Parathyroid adenoma (tissue), 2 donors: ENCODE data around the gene CD44.

Source experiments
- H2AFZ ChIP-seq: fragments of 300-600 bp; sonication (generic); one replicate; pipeline ENCODE4 v1.7.0; 2017; ENCODE audit warnings: antibody characterized with exemption, mild to moderate bottlenecking
- H3K27ac ChIP-seq: fragments of 300-600 bp; sonication (generic); one replicate; pipeline ENCODE4 v1.7.0; 2017
- H3K27me3 ChIP-seq: fragments of 300-600 bp; sonication (generic); one replicate; pipeline ENCODE4 v1.7.0; 2017; ENCODE audit warnings: low read length; ENCODE audit not compliant: control insufficient read depth, insufficient read depth
- H3K36me3 ChIP-seq: fragments of 300-600 bp; sonication (generic); one replicate; pipeline ENCODE4 v1.7.0; 2017; ENCODE audit warnings: low read length; ENCODE audit not compliant: control insufficient read depth, insufficient read depth
- H3K4me1 ChIP-seq: fragments of 300-600 bp; sonication (generic); one replicate; pipeline ENCODE4 v1.7.0; 2017; ENCODE audit warnings: control low read depth
- H3K4me2 ChIP-seq: fragments of 300-600 bp; sonication (generic); one replicate; pipeline ENCODE4 v1.7.0; 2017; ENCODE audit warnings: low read length
- H3K4me3 ChIP-seq: fragments of 300-600 bp; sonication (generic); one replicate; pipeline ENCODE4 v1.7.0; 2017; ENCODE audit warnings: low read depth, low read length
- H3K79me2 ChIP-seq: fragments of 300-600 bp; sonication (generic); one replicate; pipeline ENCODE4 v1.7.0; 2017; ENCODE audit warnings: control low read depth
- H3K9ac ChIP-seq: fragments of 300-600 bp; sonication (generic); one replicate; pipeline ENCODE4 v1.7.0; 2017; ENCODE audit warnings: mild to moderate bottlenecking
- H3K9me3 ChIP-seq: fragments of 300-600 bp; sonication (generic); one replicate; pipeline ENCODE4 v1.7.0; 2017; ENCODE audit warnings: low read length; ENCODE audit not compliant: control insufficient read depth
- TF ChIP-seq, protein P1 (sequence below): fragments of 300-600 bp; sonication (generic); IDR thresholded peaks from one replicate; pipeline ENCODE4 v1.7.0; 2017; ENCODE audit warnings: antibody characterized with exemption, mild to moderate bottlenecking
- donor health status: primary hyperparathyroidism.

CD44 gene

DNA sequence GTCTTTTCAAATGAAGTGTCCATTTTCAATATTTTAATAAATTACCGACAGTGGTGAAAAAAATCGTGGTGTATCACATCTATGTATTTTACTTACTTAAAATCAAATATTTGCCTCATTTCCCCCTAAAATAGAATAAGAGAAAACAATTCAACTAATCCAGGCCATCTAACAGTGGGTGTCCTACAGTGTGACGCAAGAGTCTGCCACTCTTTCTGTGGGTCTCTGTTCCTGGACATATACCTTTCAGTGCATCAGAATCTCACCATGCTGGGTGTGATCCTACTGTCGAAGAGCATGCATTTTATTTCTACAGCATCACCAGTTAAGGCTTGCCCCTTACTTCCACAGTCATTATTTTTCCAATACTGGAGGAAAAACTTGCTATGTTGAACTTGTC, 111.2 kb downstream of the CD44 start:
- no peaks in the 10 kb centered on the region for H3K27me3 ChIP-seq
- no peak overlapping the region for H3K27ac ChIP-seq
- H3K79me2 ChIP-seq: no peaks in the 10 kb centered on the region
- no peak overlapping the region for H3K4me3 ChIP-seq
- no peaks in the 10 kb centered on the region for H3K4me1 ChIP-seq
- H3K4me2 ChIP-seq: no peak overlapping the region
- TF ChIP-seq, protein P1, sequence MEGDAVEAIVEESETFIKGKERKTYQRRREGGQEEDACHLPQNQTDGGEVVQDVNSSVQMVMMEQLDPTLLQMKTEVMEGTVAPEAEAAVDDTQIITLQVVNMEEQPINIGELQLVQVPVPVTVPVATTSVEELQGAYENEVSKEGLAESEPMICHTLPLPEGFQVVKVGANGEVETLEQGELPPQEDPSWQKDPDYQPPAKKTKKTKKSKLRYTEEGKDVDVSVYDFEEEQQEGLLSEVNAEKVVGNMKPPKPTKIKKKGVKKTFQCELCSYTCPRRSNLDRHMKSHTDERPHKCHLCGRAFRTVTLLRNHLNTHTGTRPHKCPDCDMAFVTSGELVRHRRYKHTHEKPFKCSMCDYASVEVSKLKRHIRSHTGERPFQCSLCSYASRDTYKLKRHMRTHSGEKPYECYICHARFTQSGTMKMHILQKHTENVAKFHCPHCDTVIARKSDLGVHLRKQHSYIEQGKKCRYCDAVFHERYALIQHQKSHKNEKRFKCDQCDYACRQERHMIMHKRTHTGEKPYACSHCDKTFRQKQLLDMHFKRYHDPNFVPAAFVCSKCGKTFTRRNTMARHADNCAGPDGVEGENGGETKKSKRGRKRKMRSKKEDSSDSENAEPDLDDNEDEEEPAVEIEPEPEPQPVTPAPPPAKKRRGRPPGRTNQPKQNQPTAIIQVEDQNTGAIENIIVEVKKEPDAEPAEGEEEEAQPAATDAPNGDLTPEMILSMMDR: no peak
- no peak overlapping the region for H2AFZ ChIP-seq
- no peaks in the 10 kb centered on the region for H3K9me3 ChIP-seq
- H3K36me3 ChIP-seq: no peaks in the 10 kb centered on the region
- no peak overlapping the region for H3K9ac ChIP-seq

DNA sequence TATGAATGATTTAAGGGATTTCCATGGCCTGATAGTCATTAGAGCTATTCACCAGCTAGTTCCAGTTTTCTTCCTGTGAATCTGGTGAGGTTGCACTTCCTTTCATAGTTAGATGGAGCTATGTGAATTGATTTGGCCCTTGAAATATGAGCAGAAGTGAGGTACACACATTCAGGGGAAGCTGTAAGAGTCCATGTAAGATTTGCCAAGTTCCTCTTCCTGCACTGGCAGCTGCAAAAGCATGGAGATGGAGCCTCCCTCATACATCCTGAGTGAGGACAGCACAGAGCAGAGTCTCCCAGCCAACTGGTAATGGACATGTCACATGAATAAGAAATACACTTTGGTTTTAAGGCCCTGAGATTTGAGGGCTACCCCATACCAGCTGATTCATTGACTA, 111.7 kb downstream of the CD44 start:
- Histone ChIP-seq H3K4me3 (no peak overlapping the region), H3K4me1 (no peaks in the 10 kb centered on the region), H2AFZ (no peak overlapping the region), H3K36me3 (no peaks in the 10 kb centered on the region), H3K27me3 (no peaks in the 10 kb centered on the region), H3K9me3 (no peaks in the 10 kb centered on the region), H3K9ac (no peak overlapping the region), H3K27ac (no peak overlapping the region), H3K79me2 (no peaks in the 10 kb centered on the region), H3K4me2 (no peak overlapping the region)
- TF ChIP-seq, protein P1: no peak

GRCh38 chr11:35253237-35253636, 114.3 kb downstream of the CD44 start:
- H3K27ac ChIP-seq: no peak overlapping the region
- no peaks in the 10 kb centered on the region for H3K79me2 ChIP-seq
- H3K4me2 ChIP-seq: no peak overlapping the region
- H3K4me3 ChIP-seq: no peak overlapping the region
- TF ChIP-seq, protein P1: no peak
- H2AFZ ChIP-seq: no peak overlapping the region
- H3K27me3 ChIP-seq: no peaks in the 10 kb centered on the region
- no peaks in the 10 kb centered on the region for H3K36me3 ChIP-seq
- no peaks in the 10 kb centered on the region for H3K9me3 ChIP-seq
- no peak overlapping the region for H3K9ac ChIP-seq
- no peaks in the 10 kb centered on the region for H3K4me1 ChIP-seq

GRCh38 chr11:35255514-35255913, 116.5 kb downstream of the CD44 start:
- TF ChIP-seq, protein P1: no peak
- Histone ChIP-seq H3K4me1 (no peaks in the 10 kb centered on the region), H2AFZ (no peak overlapping the region), H3K27ac (no peak overlapping the region), H3K9ac (no peak overlapping the region), H3K4me2 (no peak overlapping the region), H3K9me3 (no peaks in the 10 kb centered on the region), H3K27me3 (no peaks in the 10 kb centered on the region), H3K36me3 (no peaks in the 10 kb centered on the region), H3K79me2 (no peaks in the 10 kb centered on the region), H3K4me3 (no peak overlapping the region)

DNA sequence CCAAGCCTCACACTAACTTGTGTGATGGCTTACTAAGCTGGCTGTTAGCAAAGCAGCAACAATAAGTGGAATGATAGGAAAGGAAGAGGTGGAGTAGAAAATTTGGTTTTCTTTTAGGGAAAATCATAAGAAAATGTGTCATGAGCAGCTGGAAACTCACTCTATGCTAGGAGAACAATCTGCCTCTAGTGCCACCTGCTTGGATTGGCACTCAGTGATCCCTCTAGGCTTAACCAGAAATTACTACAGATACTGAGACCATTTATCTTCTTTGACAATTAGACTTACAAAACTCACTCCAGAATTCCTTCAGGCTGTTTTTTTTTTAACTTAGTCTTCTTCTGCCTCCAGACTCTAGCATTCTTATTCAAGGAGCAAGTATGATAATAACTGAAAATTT, 117.3 kb downstream of the CD44 start:
- Histone ChIP-seq H2AFZ (no peak overlapping the region), H3K9ac (no peak overlapping the region), H3K27me3 (no peaks in the 10 kb centered on the region), H3K4me2 (no peak overlapping the region), H3K27ac (no peak overlapping the region), H3K4me3 (no peak overlapping the region), H3K36me3 (no peaks in the 10 kb centered on the region), H3K4me1 (no peaks in the 10 kb centered on the region), H3K9me3 (no peaks in the 10 kb centered on the region), H3K79me2 (no peaks in the 10 kb centered on the region)
- TF ChIP-seq, protein P1: no peak
